COLO668 (cell line): ENCODE results near the gene RAMP1.

Experiments used
- DNase-seq: peaks from one replicate; lab custom pipeline; 2025; ENCODE audit not compliant: unreplicated experiment; lab: John Stamatoyannopoulos, UW

The RAMP1 gene

GRCh38 chr2:237876061-237876526, 16.7 kb downstream of the RAMP1 start:
- DNase-seq = no peak

GRCh38 chr2:237876532-237876931, 17.1 kb downstream of the RAMP1 start:
- no peak for DNase-seq

DNA sequence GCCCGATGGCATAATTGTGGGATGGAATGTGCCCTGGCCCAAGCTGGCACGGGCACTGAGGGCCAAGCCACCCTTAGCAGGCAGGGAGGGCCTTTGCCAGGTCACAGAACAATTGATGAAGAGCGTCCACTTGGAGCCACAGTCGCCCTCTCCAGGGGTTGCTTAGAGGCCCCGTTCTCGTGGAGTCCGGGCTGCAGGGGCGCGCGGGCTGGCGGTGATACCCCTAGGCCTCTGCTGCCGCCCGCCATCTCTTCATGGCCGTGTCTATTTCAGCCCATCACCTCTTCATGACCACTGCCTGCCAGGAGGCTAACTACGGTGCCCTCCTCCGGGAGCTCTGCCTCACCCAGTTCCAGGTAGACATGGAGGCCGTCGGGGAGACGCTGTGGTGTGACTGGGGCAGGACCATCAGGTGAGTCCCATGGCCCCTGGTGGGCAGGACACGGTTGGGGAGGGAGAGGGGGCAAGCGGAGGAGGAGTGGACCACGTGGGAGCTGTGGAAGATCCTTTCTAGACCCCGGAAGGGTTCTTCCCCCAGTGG, 17.6 kb downstream of the RAMP1 start:
- DNase-seq = no peak

- no peak for DNase-seq
Measured at GRCh38 chr2:237877576-237878307, 18.3 kb downstream of the RAMP1 start.

GRCh38 chr2:237878321-237879057, 19.1 kb downstream of the RAMP1 start:
- DNase-seq = no peak

DNA sequence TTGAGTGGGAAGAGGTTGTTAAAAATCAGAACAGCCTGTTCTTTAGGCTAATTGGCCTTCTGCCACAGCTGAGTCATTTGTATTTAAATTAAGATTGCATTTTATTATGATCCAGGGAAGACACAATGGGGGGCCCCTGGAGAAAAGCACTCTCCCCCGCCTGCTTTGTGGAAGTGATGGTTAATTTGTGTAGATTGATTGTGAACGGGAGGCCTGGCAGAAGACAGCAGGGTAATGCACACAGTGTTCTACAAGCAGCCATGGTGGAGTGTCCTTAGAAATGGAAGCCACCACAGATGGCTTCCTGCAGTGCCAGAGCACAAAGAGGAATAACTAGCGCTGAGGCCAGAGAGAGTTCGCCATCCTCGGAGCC, 19.6 kb downstream of the RAMP1 start:
- DNase-seq = no peak

GRCh38 chr2:237879991-237880560, 20.7 kb downstream of the RAMP1 start:
- DNase-seq = no peak

GRCh38 chr2:237882510-237883481, 23.4 kb downstream of the RAMP1 start:
- DNase-seq = no peak

- DNase-seq = no peak
Measured at GRCh38 chr2:237883951-237884446, 24.6 kb downstream of the RAMP1 start.

- no peak for DNase-seq
Measured at GRCh38 chr2:237884681-237885080, 25.3 kb downstream of the RAMP1 start.

- DNase-seq = no peak
Measured at GRCh38 chr2:237885111-237885930, 25.9 kb downstream of the RAMP1 start.

DNA sequence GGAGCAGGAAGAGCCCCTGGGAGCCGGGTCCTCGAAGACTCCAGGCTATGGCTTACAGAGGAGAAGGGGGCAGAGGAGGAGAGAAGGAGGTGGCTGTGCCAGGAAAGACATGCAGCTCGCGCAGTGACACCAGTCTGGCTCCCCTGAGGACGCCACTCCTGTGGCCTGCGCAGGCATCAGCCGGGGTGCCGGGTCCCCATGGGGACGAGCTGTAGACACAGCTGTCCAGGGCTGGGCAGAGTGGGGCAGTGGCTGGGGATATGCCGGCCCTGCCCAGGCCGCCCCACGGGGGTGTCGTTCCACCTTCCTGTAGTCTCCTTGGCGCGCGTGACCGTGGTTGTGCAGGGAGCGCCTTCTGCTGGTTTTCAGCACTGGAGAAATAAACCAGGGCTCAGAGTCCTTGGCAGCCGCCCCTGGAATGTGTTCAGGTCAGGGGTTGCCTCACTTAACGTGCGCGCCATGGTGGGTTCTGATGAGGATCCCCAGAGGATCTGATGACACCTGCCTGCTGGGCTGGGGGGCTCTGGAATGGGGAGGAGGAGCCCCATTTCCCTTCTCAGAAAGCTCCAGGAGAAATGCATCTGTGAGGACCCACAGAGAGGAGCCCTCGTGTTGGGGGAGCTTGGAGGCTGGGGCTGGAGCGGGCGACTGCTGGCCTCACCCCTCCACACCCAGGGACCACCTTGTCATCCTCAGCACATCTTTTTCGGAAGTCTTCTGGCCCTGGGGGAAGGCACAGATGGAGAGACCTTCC, 26.7 kb downstream of the RAMP1 start:
- no peak for DNase-seq

GRCh38 chr2:237886685-237887481, 27.5 kb downstream of the RAMP1 start:
- no peak for DNase-seq

DNA sequence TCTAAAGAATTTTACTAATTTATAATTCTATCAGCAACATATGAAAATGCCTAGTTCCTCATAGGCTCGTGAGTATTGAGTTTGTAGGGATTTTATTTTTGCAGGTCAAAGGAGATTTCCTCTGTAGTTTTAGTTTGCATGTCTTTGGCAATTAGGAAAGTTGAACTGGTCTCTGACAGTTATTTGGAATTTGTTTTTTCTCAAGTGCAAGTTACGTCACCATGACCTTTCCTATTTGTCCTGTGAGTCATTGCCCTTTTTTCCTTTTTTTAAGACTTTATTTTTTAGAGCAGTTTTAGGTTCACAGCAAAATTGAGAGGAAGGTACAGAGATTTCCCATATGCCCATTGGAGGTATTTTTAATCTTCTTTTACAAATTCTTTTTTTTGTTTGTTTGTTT, 29.0 kb downstream of the RAMP1 start:
- no peak for DNase-seq

GRCh38 chr2:237889016-237889415, 29.6 kb downstream of the RAMP1 start:
- no peak for DNase-seq

- no peak for DNase-seq
Measured at GRCh38 chr2:237889811-237890210, 30.4 kb downstream of the RAMP1 start.

GRCh38 chr2:237892478-237892877, 33.1 kb downstream of the RAMP1 start:
- no peak for DNase-seq

- DNase-seq = no peak
Measured at GRCh38 chr2:237892984-237893595, 33.7 kb downstream of the RAMP1 start.
